Mesenteric fat pad (tissue), 1 donor: ENCODE data around the gene MUCL1. TPM values are rescaled to one million over a fixed set of nuclear protein-coding genes. Genes with fewer than 3 reads are reported as not detected.
"Not testable (repeated sequence)": the region's sequence is repeated elsewhere in the genome, so short reads cannot be mapped to it uniquely, and the experiment has no call there.

Experiments used
- DNase-seq: peaks from one replicate; pipeline ENCODE4 v3.0.0-alpha.2; 2020; ENCODE audit warnings: low spot score
- long read RNA-seq: library from polyadenylated mRNA; unstranded; transcript quantifications from one replicate; pipeline ENCODE4 v2.0.0, GENCODE V29; 2020
- total RNA-seq: library from RNA; stranded (reverse); fragmentation: NEBNext Ultra II Directional; extraction: Animal tissue kit (Norgen Biotek cat#: 25700); gene quantifications from one replicate; pipeline ENCODE4 v1.2.1, GENCODE V29; 2021
- donor health status: DM: yes; HTN: yes; CAD: no.

Gene MUCL1
- total RNA-seq, result not detected
- long read RNA-seq, result 0 reads

GRCh38 chr12:54853933-54854538, at the start of gene MUCL1:
Gene MUCL1 (plus strand): TSS chr12:54854516. CDS start chr12:54854583, 67 bp downstream.
- no peak for DNase-seq

GRCh38 chr12:54821676-54822075, 32.6 kb upstream of the MUCL1 start:
- no peak for DNase-seq

- no peak for DNase-seq
Measured at GRCh38 chr12:54824402-54824801, 29.9 kb upstream of the MUCL1 start.

- no peak for DNase-seq
Measured at GRCh38 chr12:54829511-54829910, 24.8 kb upstream of the MUCL1 start.

GRCh38 chr12:54830199-54830598, 24.1 kb upstream of the MUCL1 start:
- no peak for DNase-seq

GRCh38 chr12:54831631-54832030, 22.7 kb upstream of the MUCL1 start:
- DNase-seq, result no peak

GRCh38 chr12:54840244-54840865, 14.0 kb upstream of the MUCL1 start:
- DNase-seq, result no peak

GRCh38 chr12:54857406-54857805, 3.1 kb downstream of the MUCL1 start:
- no peak for DNase-seq

- DNase-seq, result no peak
Measured at GRCh38 chr12:54858562-54858961, 4.2 kb downstream of the MUCL1 start.

- no peak for DNase-seq
Measured at GRCh38 chr12:54859502-54859901, 5.2 kb downstream of the MUCL1 start.

GRCh38 chr12:54861927-54862326, 7.6 kb downstream of the MUCL1 start:
- no peak for DNase-seq

- DNase-seq, result no peak
Measured at GRCh38 chr12:54863948-54864618, 9.8 kb downstream of the MUCL1 start.

GRCh38 chr12:54865683-54866324, 11.5 kb downstream of the MUCL1 start:
- no peak for DNase-seq

- DNase-seq, result no peak
Measured at GRCh38 chr12:54868690-54869089, 14.4 kb downstream of the MUCL1 start.

GRCh38 chr12:54870048-54870447, 15.7 kb downstream of the MUCL1 start:
- no peak for DNase-seq

GRCh38 chr12:54870617-54871016, 16.3 kb downstream of the MUCL1 start:
- DNase-seq, result no peak

- DNase-seq, result no peak
Measured at GRCh38 chr12:54879150-54879549, 24.8 kb downstream of the MUCL1 start.

GRCh38 chr12:54879579-54879978, 25.3 kb downstream of the MUCL1 start:
- DNase-seq, result no peak

- no peak for DNase-seq
Measured at GRCh38 chr12:54882079-54882478, 27.8 kb downstream of the MUCL1 start.

- DNase-seq, result not testable (repeated sequence)
Measured at GRCh38 chr12:54882597-54882996, 28.3 kb downstream of the MUCL1 start.

GRCh38 chr12:54888428-54888827, 34.1 kb downstream of the MUCL1 start:
- not testable (repeated sequence) for DNase-seq

GRCh38 chr12:54890339-54890738, 36.0 kb downstream of the MUCL1 start:
- DNase-seq, result no peak
